Esophagus muscularis mucosa (tissue), 4 donors: ENCODE data around the gene MTG1. TPM values are rescaled to one million over a fixed set of nuclear protein-coding genes. Genes with fewer than 3 reads are reported as not detected.
"Not testable (repeated sequence)": the region's sequence is repeated elsewhere in the genome, so short reads cannot be mapped to it uniquely, and the experiment has no call there.

Experiments
- DNase-seq: peaks from one replicate; pipeline ENCODE4 v3.0.0-alpha.2; 2017; ENCODE audit errors: extremely low spot score
- H3K27ac ChIP-seq, 4 donors: fragments of 200-600 bp; sonication (generic); replicated peaks in 1 of 4; 1 replicate in 3 of 4; 2 replicates in 1 of 4; pipeline ENCODE4 v1.5.1; 2016 to 2019; ENCODE audit warnings: mild to moderate bottlenecking in 1 of 4
- H3K27me3 ChIP-seq, 4 donors: fragments of 200-600 bp; sonication (generic); one replicate each; pipeline versions ENCODE4 v1.5.1 to v1.6.0; 2016 to 2019
- H3K36me3 ChIP-seq, 4 donors: fragments of 200-600 bp; sonication (generic); one replicate each; pipeline ENCODE4 v1.5.1; 2016 to 2019
- H3K4me1 ChIP-seq, 4 donors: fragments of 200-600 bp; sonication (generic); one replicate each; pipeline ENCODE4 v1.5.1; 2016 to 2019
- H3K4me3 ChIP-seq, 4 donors: fragments of 200-600 bp; sonication (generic); 1 replicate in 2 of 4; 2 replicates in 2 of 4; pipeline ENCODE4 v1.5.1; 2016 to 2019; ENCODE audit warnings: mild to moderate bottlenecking in 4 of 4, moderate library complexity in 1 of 4
- H3K9me3 ChIP-seq, 4 donors: fragments of 200-600 bp; sonication (generic); 1 replicate in 3 of 4; 2 replicates in 1 of 4; pipeline ENCODE4 v1.5.1; 2016 to 2019
- CTCF ChIP-seq, 3 experiments: fragments of 200-600 bp in 2 of 3; fragments of 450-650 bp in 1 of 3; sonication (generic) in 2 of 3; IDR thresholded peaks; one replicate each; pipeline ENCODE4 v1.5.1; 2017 to 2019; ENCODE audit warnings: antibody characterized with exemption in 3 of 3, mild to moderate bottlenecking in 2 of 3, moderate library complexity in 1 of 3
- EP300 ChIP-seq: sonication (generic); formaldehyde crosslinking; IDR thresholded peaks from one replicate; pipeline ENCODE4 v1.6.1; 2017; ENCODE audit warnings: antibody characterized with exemption
- POLR2A ChIP-seq: fragments of 450-650 bp; IDR thresholded peaks from one replicate; pipeline ENCODE4 v1.6.1; 2017; ENCODE audit warnings: antibody characterized with exemption, moderate library complexity, mild to moderate bottlenecking, low read depth
- POLR2AphosphoS5 ChIP-seq, 2 donors: sonication (generic); formaldehyde crosslinking; IDR thresholded peaks; one replicate each; pipeline ENCODE4 v1.6.1; 2017; ENCODE audit warnings: antibody characterized with exemption in 2 of 2
- WGBS: methylation state at CpG from one replicate; pipeline ENCODE4 v1.1.5; 2018; 5-methylcytosine and 5-hydroxymethylcytosine counted together
- intact Hi-C: fragments of 100-400 bp; cut with DNase I; formaldehyde crosslinking; loops from one replicate; pipeline ENCODE4 v1.15.1; 2023
- total RNA-seq, 4 donors: library from RNA; depleted of rRNA; stranded (reverse); fragments of >200 nt; gene quantifications; one replicate each; pipeline versions ENCODE4 v1.1.0 to v1.2.1, GENCODE V29; 2016

The MTG1 gene
- total RNA-seq, 4 donors from 2014 or later: 12.6 to 23.6 (median 15.9) TPM

- no peak for TF ChIP-seq CTCF (IDR thresholded peaks at IDR 0.05)
- no peak for TF ChIP-seq POLR2A
- no peak for TF ChIP-seq EP300
- no peak for TF ChIP-seq POLR2AphosphoS5 (IDR thresholded peaks at IDR 0.05)
- H3K27me3 ChIP-seq: no peaks in the 10 kb centered on the region
- no peaks in the 10 kb centered on the region for H3K4me1 ChIP-seq
- intact Hi-C loops: no loop called here
- peaks cover 0 to 24% (median 15%) of the 10 kb centered on the region in 4 donors for H3K9me3 ChIP-seq
- no peak overlapping the region for H3K4me3 ChIP-seq
- no peak for DNase-seq
- WGBS: 98% methylated on average over 7 of the region's 7 CpGs
- H3K36me3 ChIP-seq: peaks cover 22 to 74% (median 51%) of the 10 kb centered on the region in 4 donors
- H3K27ac ChIP-seq: no peak overlapping the region
Observed at GRCh38 chr10:133411523-133412380, 17.8 kb downstream of the MTG1 start.

GRCh38 chr10:133412381-133412711, 18.4 kb downstream of the MTG1 start:
- Histone ChIP-seq H3K36me3 (peaks cover 22 to 71% (median 48%) of the 10 kb centered on the region in 4 donors), H3K4me3 (no peak overlapping the region), H3K27me3 (no peaks in the 10 kb centered on the region), H3K27ac (no peak overlapping the region), H3K4me1 (no peaks in the 10 kb centered on the region), H3K9me3 (peaks cover 0 to 24% (median 15%) of the 10 kb centered on the region in 4 donors)
- DNase-seq: no peak
- TF ChIP-seq POLR2AphosphoS5 (IDR thresholded peaks at IDR 0.05) (no peak), POLR2A (no peak), EP300 (no peak), CTCF (IDR thresholded peaks at IDR 0.05) (no peak)
- intact Hi-C loops: no loop called here

- WGBS: 99% methylated on average over 9 of the region's 23 CpGs
- Histone ChIP-seq H3K9me3 (peaks cover 0 to 24% (median 15%) of the 10 kb centered on the region in 4 donors), H3K36me3 (peaks cover 26 to 74% (median 56%) of the 10 kb centered on the region in 4 donors)
Observed at GRCh38 chr10:133414401-133414800, 20.4 kb downstream of the MTG1 start.

GRCh38 chr10:133415752-133416151, 21.8 kb downstream of the MTG1 start:
- TF ChIP-seq EP300: no peak
- no peak for TF ChIP-seq POLR2AphosphoS5 (IDR thresholded peaks at IDR 0.05)
- no peak for TF ChIP-seq CTCF (IDR thresholded peaks at IDR 0.05)
- no peak for TF ChIP-seq POLR2A
- peaks cover 26 to 74% (median 59%) of the 10 kb centered on the region in 4 donors for H3K36me3 ChIP-seq
- peaks cover 0 to 4% (median 0%) of the 10 kb centered on the region in 4 donors for H3K27me3 ChIP-seq
- no peak overlapping the region for H3K4me3 ChIP-seq
- 95% methylated on average over 25 of the region's 25 CpGs for WGBS
- H3K27ac ChIP-seq: no peak overlapping the region
- intact Hi-C loops: no loop called here
- peak; percentile 53 for DNase-seq
- H3K4me1 ChIP-seq: no peaks in the 10 kb centered on the region
- H3K9me3 ChIP-seq: peaks cover 0 to 21% (median 14%) of the 10 kb centered on the region in 4 donors

More at GRCh38 chr10:133414401-133414800, 20.4 kb downstream of the MTG1 start:
- DNase-seq, intact Hi-C loops, H3K4me1 ChIP-seq, H3K27me3 ChIP-seq, H3K4me3 ChIP-seq, H3K27ac ChIP-seq: not testable (repeated sequence)

- peak; percentile 42 for DNase-seq
- 97% methylated on average over 6 of the region's 14 CpGs for WGBS
Observed at GRCh38 chr10:133418289-133418993, 24.5 kb downstream of the MTG1 start.

More at GRCh38 chr10:133418289-133418993, 24.5 kb downstream of the MTG1 start:
- intact Hi-C loops: no loop called here
- Histone ChIP-seq H3K4me3 (no peak overlapping the region), H3K27ac (no peak overlapping the region), H3K9me3 (no peaks in the 10 kb centered on the region), H3K36me3 (peaks cover 16 to 59% (median 50%) of the 10 kb centered on the region in 4 donors), H3K27me3 (peaks cover 0 to 27% (median 5%) of the 10 kb centered on the region in 4 donors), H3K4me1 (peaks cover 0 to 12% (median 8%) of the 10 kb centered on the region in 4 donors)
- no peak for TF ChIP-seq POLR2A
- no peak for TF ChIP-seq EP300
